ENCODE measurements around the gene PTPN14. TPM values are rescaled to one million over a fixed set of nuclear protein-coding genes. Genes with fewer than 3 reads are reported as not detected.

The PTPN14 gene
- total and polyA plus RNA-seq, 2 of the 8 experiments (the other 6 are each of a cell fraction or from before 2014, with no cell fraction given): 14.4 to 93.6 TPM

- Histone ChIP-seq H2BK15ac (ENCODE audit: low read length) (no peak overlapping the region), H3K18ac (ENCODE audit: extremely low read depth, low read length) (no peak overlapping the region), H3K36me3 (ENCODE audit: control insufficient read depth in 2 of 4, insufficient read depth in 4 of 4, low read length in 3 of 4) (no peaks in the 10 kb centered on the region), H3K27ac (ENCODE audit: low read depth, low read length) (no peak overlapping the region), H3K14ac (ENCODE audit: insufficient read length) (no peak overlapping the region), H3K4me3 (ENCODE audit: extremely low read depth in 1 of 4, insufficient read depth in 2 of 4, low read depth in 3 of 4, low read length in 4 of 4) (no peak overlapping the region), H3K56ac (replicated peaks; ENCODE audit: insufficient read length, low read depth, low read length) (no peak overlapping the region), H2AK5ac (ENCODE audit: low read depth, low read length) (0 out of 2 replicates have a peak overlapping the region, but pooled peaks have one; percentile 10), H3K79me2 (ENCODE audit: control insufficient read depth in 1 of 2, insufficient read depth in 2 of 2, low read length in 2 of 2) (peaks cover 0 to 37% of the 10 kb centered on the region in 2 experiments; a peak in 2 of 4 replicates), H3K23ac (ENCODE audit: insufficient read length) (no peak overlapping the region), H4K8ac (ENCODE audit: extremely low read depth, insufficient read depth, low read length) (no peak overlapping the region), H3K79me1 (ENCODE audit: low read depth, low read length) (0 out of 2 replicates have a peak, but pooled peaks cover 2% of the 10 kb centered on the region), H2BK5ac (ENCODE audit: low read depth, low read length) (no peak overlapping the region), H2AFZ (ENCODE audit: low read length) (no peak overlapping the region), H3K4me2 (ENCODE audit: insufficient read depth in 1 of 2, low read depth in 2 of 2, low read length in 2 of 2) (no peak overlapping the region), H3K4ac (replicated peaks; ENCODE audit: insufficient read length, low read depth, low read length) (no peak overlapping the region), H3K9me3 (ENCODE audit: insufficient read depth in 2 of 2, low read depth in 1 of 2, low read length in 1 of 2) (no peaks in the 10 kb centered on the region), H3K4me1 (replicated peaks in 1 of 4; ENCODE audit: control insufficient read depth in 3 of 4, insufficient read depth in 4 of 4, low read length in 3 of 4) (peaks cover 2 to 9% (median 4%) of the 10 kb centered on the region in 4 experiments; a peak in 4 of 7 replicates), H3K23me2 (ENCODE audit: low read depth, low read length) (no peaks in the 10 kb centered on the region), H4K91ac (replicated peaks; ENCODE audit: insufficient read length, low read length) (no peak overlapping the region), H3K27me3 (replicated peaks in 1 of 4; ENCODE audit: control insufficient read depth in 3 of 4, extremely low read depth in 1 of 4, insufficient read depth in 3 of 4, low read length in 3 of 4) (no peaks in the 10 kb centered on the region), H4K5ac (ENCODE audit: insufficient read length, low read depth, low read length) (no peak overlapping the region), H2BK120ac (replicated peaks; ENCODE audit: low read depth, low read length) (no peak overlapping the region), H3K9ac (replicated peaks in 1 of 4; ENCODE audit: extremely low read depth in 1 of 4, low read depth in 3 of 4, low read length in 3 of 4) (no peak overlapping the region), H4K20me1 (replicated peaks in 1 of 2; ENCODE audit: control insufficient read depth in 1 of 2, insufficient read depth in 2 of 2, low read length in 2 of 2) (no peaks in the 10 kb centered on the region), H2BK12ac (ENCODE audit: low read depth, low read length) (no peak overlapping the region), H2BK20ac (ENCODE audit: low read length) (no peak overlapping the region)
- WGBS, 2 experiments (ENCODE audit: extremely low coverage in 1 of 2, insufficient coverage in 1 of 2, insufficient read length in 1 of 2, insufficient replicate concordance in 2 of 2, low coverage in 1 of 2, low lambda C conversion rate in 2 of 2, missing lambda C conversion rate in 1 of 2): 86% methylated on average over 2 of the region's 2 CpGs; no CpG with 5 or more reads in 1 of the 2 experiments
- ChIA-PET CTCF (ENCODE audit: partially characterized antibody) (interaction anchor here (1.8 kb wide), 1 partner anchor 34 kb away, joined by 3 read pairs; no protein-coding TSS in a partner anchor), POLR2A (ENCODE audit: partially characterized antibody) (no interaction called here)
- TF ChIP-seq CHD1 (IDR thresholded peaks at IDR 0.05; ENCODE audit: low read depth, low read length) (no peak), SUZ12 (IDR thresholded peaks at IDR 0.05; ENCODE audit: low read length) (no peak)
- no peak for FAIRE-seq
- no peak for DNase-seq (ENCODE audit: low read depth in 1 of 2, low spot score in 2 of 2)
These were observed 130.6 kb downstream of the PTPN14 start for GRCh38 chr1:214420833-214421232.
